IPS-20b (cell line): Measurements from ENCODE around the gene ADAMTS9.

ENCODE experiments used
- H3K27ac ChIP-seq: one replicate; pipeline ENCODE4 v1.5.1; 2013; ENCODE audit warnings: low read length
- H3K27me3 ChIP-seq: 2 replicates; pipeline ENCODE4 v1.6.1; 2013; ENCODE audit warnings: mild to moderate bottlenecking, low read length, inconsistent platforms; ENCODE audit not compliant: insufficient read depth
- H3K36me3 ChIP-seq: 2 replicates; pipeline ENCODE4 v1.6.1; 2013; ENCODE audit warnings: low read depth, mild to moderate bottlenecking, inconsistent platforms, low read length, moderate library complexity; ENCODE audit not compliant: insufficient read depth
- H3K4me1 ChIP-seq: 2 replicates; pipeline ENCODE4 v1.6.1; 2013; ENCODE audit warnings: mild to moderate bottlenecking, control low read depth, inconsistent platforms, low read length, moderate library complexity; ENCODE audit not compliant: insufficient read depth
- H3K4me3 ChIP-seq: 2 replicates; pipeline ENCODE4 v1.5.1; 2013; ENCODE audit warnings: mild to moderate bottlenecking, low read length, inconsistent platforms
- H3K9ac ChIP-seq: 2 replicates; pipeline ENCODE4 v1.6.1; 2013; ENCODE audit warnings: low read depth, mild to moderate bottlenecking, inconsistent platforms, low read length, moderate library complexity
- H3K9me3 ChIP-seq: 2 replicates; pipeline ENCODE4 v1.6.1; 2013; ENCODE audit warnings: mild to moderate bottlenecking, low read depth, low read length, inconsistent platforms; ENCODE audit not compliant: insufficient read depth

ADAMTS9 gene

DNA sequence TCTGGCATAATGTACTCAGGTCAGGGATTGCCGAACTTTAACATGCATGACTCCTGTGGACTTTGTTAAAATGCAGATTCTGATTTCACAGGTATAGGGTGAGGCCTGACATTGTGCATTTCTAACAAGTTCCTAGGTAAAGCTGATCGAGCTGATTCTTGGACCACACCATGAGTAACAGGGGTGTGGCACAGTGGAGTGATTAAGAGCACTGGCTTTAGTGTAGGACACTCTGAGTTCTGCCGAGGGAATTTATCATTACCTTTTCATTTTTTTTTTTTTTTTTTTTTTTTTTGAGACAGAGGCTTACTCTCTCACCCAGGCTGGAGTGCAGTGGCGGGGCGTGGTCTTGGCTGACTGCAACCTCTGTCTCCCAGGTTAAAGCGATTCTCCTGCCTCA, 169.3 kb downstream of the ADAMTS9 start:
- H3K9me3 ChIP-seq: peaks cover 3% of the 10 kb centered on the region

GRCh38 chr3:64514889-64515288, 172.9 kb downstream of the ADAMTS9 start:
- Histone ChIP-seq H3K27ac (no peak overlapping the region), H3K36me3 (no peaks in the 10 kb centered on the region), H3K9me3 (no peaks in the 10 kb centered on the region), H3K4me3 (no peak overlapping the region), H3K4me1 (no peaks in the 10 kb centered on the region), H3K9ac (no peak overlapping the region), H3K27me3 (no peaks in the 10 kb centered on the region)

More for the DNA sequence above, 169.3 kb downstream of the ADAMTS9 start:
- no peaks in the 10 kb centered on the region for H3K27me3 ChIP-seq
- no peak overlapping the region for H3K4me3 ChIP-seq
- H3K4me1 ChIP-seq: no peaks in the 10 kb centered on the region
- H3K36me3 ChIP-seq: no peaks in the 10 kb centered on the region
- H3K27ac ChIP-seq: no peak overlapping the region
- no peak overlapping the region for H3K9ac ChIP-seq

- no peak overlapping the region for H3K4me3 ChIP-seq
- no peaks in the 10 kb centered on the region for H3K9me3 ChIP-seq
- no peak overlapping the region for H3K27ac ChIP-seq
Measured at GRCh38 chr3:64509206-64509605, 178.6 kb downstream of the ADAMTS9 start.

DNA sequence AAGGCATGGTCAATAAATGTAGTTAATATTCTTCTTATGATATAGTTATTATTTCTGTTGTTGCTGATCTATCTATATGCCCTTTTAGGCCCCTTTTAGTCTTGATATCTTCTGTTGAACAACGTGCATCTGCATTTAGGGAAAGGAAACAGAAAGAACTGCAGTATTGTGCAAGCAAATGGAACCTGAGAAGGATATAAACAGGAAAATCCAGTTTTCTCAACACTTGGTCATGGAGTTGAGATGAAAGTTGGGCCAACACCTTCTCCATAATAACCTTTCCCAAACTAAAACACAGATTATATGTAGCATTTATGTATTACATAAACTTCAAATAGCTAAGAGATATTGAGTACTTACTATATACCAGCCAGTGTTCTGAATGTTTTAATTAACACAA, 179.7 kb downstream of the ADAMTS9 start:
- H3K4me3 ChIP-seq: no peak overlapping the region
- no peaks in the 10 kb centered on the region for H3K9me3 ChIP-seq
- no peaks in the 10 kb centered on the region for H3K36me3 ChIP-seq
- no peaks in the 10 kb centered on the region for H3K4me1 ChIP-seq
- H3K9ac ChIP-seq: no peak overlapping the region
- no peaks in the 10 kb centered on the region for H3K27me3 ChIP-seq
- no peak overlapping the region for H3K27ac ChIP-seq

More at GRCh38 chr3:64509206-64509605, 178.6 kb downstream of the ADAMTS9 start:
- Histone ChIP-seq H3K36me3 (no peaks in the 10 kb centered on the region), H3K9ac (no peak overlapping the region), H3K4me1 (no peaks in the 10 kb centered on the region), H3K27me3 (no peaks in the 10 kb centered on the region)

DNA sequence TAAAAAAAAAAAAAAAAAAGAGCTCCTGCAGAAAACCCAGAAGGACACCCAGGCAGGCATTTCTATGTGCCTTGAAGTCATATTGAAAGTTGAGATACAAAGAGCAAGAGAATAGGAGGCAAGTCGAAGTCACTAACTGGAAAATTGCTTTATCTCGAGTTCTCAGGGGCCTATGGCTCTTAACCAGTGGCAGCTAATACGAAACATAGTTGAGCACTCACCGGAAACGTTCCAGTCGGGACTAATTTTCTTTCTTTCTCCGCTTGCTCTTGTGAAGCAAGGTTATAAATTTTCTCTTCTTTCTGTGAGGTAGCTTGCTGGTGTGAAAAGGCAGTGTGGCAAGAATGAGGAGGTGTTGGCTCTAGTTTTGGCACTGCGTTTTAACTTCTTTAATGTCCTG, 181.5 kb downstream of the ADAMTS9 start:
- no peaks in the 10 kb centered on the region for H3K4me1 ChIP-seq

DNA sequence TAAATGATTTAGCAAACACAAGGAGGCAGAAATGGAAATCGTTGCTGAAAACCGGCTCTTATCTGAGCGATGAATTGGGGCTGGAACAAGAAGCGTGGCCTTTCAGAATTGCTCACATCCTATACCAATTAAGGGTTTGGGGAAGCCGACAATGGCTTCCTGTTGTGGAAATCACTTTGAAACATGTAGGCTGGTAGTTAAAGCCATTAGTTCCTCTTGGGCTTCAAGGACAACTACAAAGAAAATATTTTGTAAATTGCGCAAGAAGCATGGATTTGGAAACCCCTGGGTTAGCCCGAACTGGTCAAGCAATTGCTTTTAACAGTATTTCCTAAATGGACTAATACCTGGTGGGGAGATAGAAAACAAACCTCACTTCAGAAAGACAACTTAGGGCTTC, 182.4 kb downstream of the ADAMTS9 start:
- Histone ChIP-seq H3K9ac (no peak overlapping the region), H3K36me3 (no peaks in the 10 kb centered on the region), H3K4me1 (no peaks in the 10 kb centered on the region), H3K27ac (no peak overlapping the region), H3K9me3 (no peaks in the 10 kb centered on the region), H3K27me3 (no peaks in the 10 kb centered on the region), H3K4me3 (no peak overlapping the region)

More for the DNA sequence above, 181.5 kb downstream of the ADAMTS9 start:
- no peak overlapping the region for H3K4me3 ChIP-seq
- no peaks in the 10 kb centered on the region for H3K27me3 ChIP-seq
- H3K36me3 ChIP-seq: no peaks in the 10 kb centered on the region
- H3K9ac ChIP-seq: no peak overlapping the region
- no peaks in the 10 kb centered on the region for H3K9me3 ChIP-seq
- no peak overlapping the region for H3K27ac ChIP-seq

DNA sequence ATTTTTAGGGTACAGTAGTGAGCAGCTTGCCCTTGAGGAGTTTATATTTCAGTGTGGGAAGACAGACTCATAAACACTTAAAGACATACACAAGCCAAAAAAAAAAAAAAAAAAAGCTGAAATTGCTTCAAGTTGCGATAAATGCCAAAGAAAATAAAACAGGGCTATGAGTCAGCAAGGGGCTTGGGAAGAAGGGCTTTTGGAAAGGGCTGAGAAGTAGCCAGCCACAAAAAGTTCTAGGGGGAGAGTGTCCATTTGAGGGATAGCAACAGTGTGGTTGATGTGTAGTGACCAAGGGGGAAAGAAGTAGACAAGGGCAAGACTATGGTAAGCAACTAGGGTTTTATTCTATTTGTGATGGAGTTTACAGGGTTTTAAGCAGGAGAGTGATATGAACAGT, 185.5 kb downstream of the ADAMTS9 start:
- Histone ChIP-seq H3K27ac (no peak overlapping the region), H3K9me3 (no peaks in the 10 kb centered on the region), H3K9ac (no peak overlapping the region), H3K4me3 (no peak overlapping the region), H3K36me3 (no peaks in the 10 kb centered on the region), H3K4me1 (no peaks in the 10 kb centered on the region), H3K27me3 (no peaks in the 10 kb centered on the region)

- no peaks in the 10 kb centered on the region for H3K9me3 ChIP-seq
- H3K27ac ChIP-seq: no peak overlapping the region
- H3K4me1 ChIP-seq: no peaks in the 10 kb centered on the region
- H3K36me3 ChIP-seq: no peaks in the 10 kb centered on the region
- no peak overlapping the region for H3K4me3 ChIP-seq
- no peaks in the 10 kb centered on the region for H3K27me3 ChIP-seq
- no peak overlapping the region for H3K9ac ChIP-seq
Measured at GRCh38 chr3:64501298-64501906, 186.4 kb downstream of the ADAMTS9 start.

GRCh38 chr3:64496786-64497490, 190.9 kb downstream of the ADAMTS9 start:
- H3K4me1 ChIP-seq: no peaks in the 10 kb centered on the region; the same call in 1 of the 2 replicates
- no peak overlapping the region for H3K4me3 ChIP-seq
- H3K36me3 ChIP-seq: no peaks in the 10 kb centered on the region
- no peak overlapping the region for H3K27ac ChIP-seq
- no peaks in the 10 kb centered on the region for H3K9me3 ChIP-seq
- H3K9ac ChIP-seq: no peak overlapping the region
- 0 out of 2 replicates have a peak, but pooled peaks cover 5% of the 10 kb centered on the region for H3K27me3 ChIP-seq

DNA sequence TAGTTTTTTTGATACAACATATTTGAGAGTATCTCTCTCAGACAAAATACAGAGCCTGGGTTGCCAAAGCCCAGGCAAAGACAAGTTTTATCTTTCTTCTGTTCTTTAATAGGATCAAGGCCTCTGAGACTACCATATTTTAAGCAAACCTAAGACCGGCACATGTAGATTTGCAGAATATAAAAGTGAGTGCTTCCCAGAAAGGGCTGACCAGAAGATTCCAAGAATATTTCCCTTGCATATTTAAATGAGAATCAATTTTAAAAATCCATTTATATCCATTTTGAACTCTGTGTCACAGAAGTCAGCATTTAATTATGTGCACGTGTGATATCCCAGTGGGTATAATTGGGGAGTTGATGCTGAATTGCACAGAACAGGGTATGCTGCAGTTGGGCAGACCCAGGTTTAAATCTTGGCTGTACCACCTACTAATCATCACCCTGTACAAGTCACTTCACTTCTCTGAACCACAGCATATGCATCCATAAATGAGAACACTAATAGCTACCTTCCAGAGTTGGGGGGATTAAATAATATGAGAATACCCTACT, 191.9 kb downstream of the ADAMTS9 start:
- no peaks in the 10 kb centered on the region for H3K36me3 ChIP-seq
- no peak overlapping the region for H3K9ac ChIP-seq
- peaks cover 8% of the 10 kb centered on the region for H3K4me1 ChIP-seq
- no peak overlapping the region for H3K4me3 ChIP-seq
- H3K27me3 ChIP-seq: 0 out of 2 replicates have a peak, but pooled peaks cover 7% of the 10 kb centered on the region
- no peak overlapping the region for H3K27ac ChIP-seq
- H3K9me3 ChIP-seq: no peaks in the 10 kb centered on the region

DNA sequence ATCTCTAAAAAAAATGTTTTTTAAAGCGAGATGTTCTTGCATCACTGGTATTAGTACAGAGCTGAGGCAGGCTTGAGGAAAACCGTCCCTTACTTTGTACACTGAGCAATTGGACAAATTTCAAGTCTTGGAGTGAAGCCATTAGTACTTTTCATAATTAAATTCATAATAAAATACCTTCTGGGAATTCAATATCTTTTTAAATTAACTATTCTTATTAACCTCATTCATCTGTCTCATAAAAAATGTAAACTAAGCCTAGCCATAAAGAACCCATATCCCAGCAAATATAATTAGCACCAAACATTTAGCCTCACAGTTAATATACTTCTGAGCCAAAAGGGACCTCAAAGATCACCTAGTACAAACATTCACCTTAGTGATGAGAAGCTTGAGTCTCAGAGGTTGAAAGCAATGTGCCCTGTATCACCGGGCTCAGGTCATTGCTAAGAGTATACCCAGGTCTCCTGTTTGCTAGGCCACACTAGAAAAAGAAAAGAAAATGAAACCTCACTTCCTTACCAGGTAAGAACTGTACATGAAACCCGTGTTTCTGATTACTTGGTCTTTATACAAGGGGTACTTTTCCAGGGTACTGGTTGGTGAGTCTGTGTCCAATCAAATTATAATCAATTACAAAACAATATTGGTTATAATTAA, 192.5 kb downstream of the ADAMTS9 start:
- Histone ChIP-seq H3K4me1 (peaks cover 14% of the 10 kb centered on the region), H3K4me3 (no peak overlapping the region), H3K9me3 (no peaks in the 10 kb centered on the region), H3K9ac (no peak overlapping the region), H3K36me3 (no peaks in the 10 kb centered on the region), H3K27ac (no peak overlapping the region), H3K27me3 (peaks cover 12% of the 10 kb centered on the region)
